Measurements from ENCODE around the gene FAM9C. TPM values are rescaled to one million over a fixed set of nuclear protein-coding genes. Genes with fewer than 3 reads are reported as not detected.
"Not testable (repeated sequence)": the region's sequence is repeated elsewhere in the genome, so short reads cannot be mapped to it uniquely, and the experiment has no call there.

FAM9C gene
- polyA plus RNA-seq, 1 donor = 0.28 TPM

- DNase-seq = no peak
These were observed 7.5 kb downstream of the FAM9C start for GRCh38 chrX:13036896-13037295.

GRCh38 chrX:13033193-13033592, 11.2 kb downstream of the FAM9C start:
- no peak for DNase-seq

GRCh38 chrX:13029887-13030771, 14.3 kb downstream of the FAM9C start:
- no peak for DNase-seq

- no peak for DNase-seq
These were observed 14.9 kb downstream of the FAM9C start for GRCh38 chrX:13029637-13029886.

- peak; percentile 55 for DNase-seq
These were observed 15.4 kb downstream of the FAM9C start for GRCh38 chrX:13028871-13029636.

GRCh38 chrX:13026877-13027652, 17.4 kb downstream of the FAM9C start:
- DNase-seq = no peak

- no peak for DNase-seq
These were observed 19.4 kb downstream of the FAM9C start for GRCh38 chrX:13024986-13025385.

GRCh38 chrX:13023979-13024378, 20.4 kb downstream of the FAM9C start:
- DNase-seq = no peak

GRCh38 chrX:13023567-13023966, 20.9 kb downstream of the FAM9C start:
- DNase-seq = no peak

GRCh38 chrX:13022926-13023325, 21.5 kb downstream of the FAM9C start:
- DNase-seq = no peak

GRCh38 chrX:13016731-13017130, 27.7 kb downstream of the FAM9C start:
- DNase-seq = not testable (repeated sequence)

- no peak for DNase-seq
These were observed 28.7 kb downstream of the FAM9C start for GRCh38 chrX:13015536-13016236.

GRCh38 chrX:13014111-13015096, 30.0 kb downstream of the FAM9C start:
- no peak for DNase-seq

GRCh38 chrX:13013363-13014110, 30.9 kb downstream of the FAM9C start:
- DNase-seq = no peak

- DNase-seq = no peak
These were observed 33.9 kb downstream of the FAM9C start for GRCh38 chrX:13010546-13010945.

- no peak for DNase-seq
These were observed 34.6 kb downstream of the FAM9C start for GRCh38 chrX:13009844-13010243.

GRCh38 chrX:13009273-13009672, 35.1 kb downstream of the FAM9C start:
- no peak for DNase-seq

- no peak for DNase-seq
These were observed 35.6 kb downstream of the FAM9C start for GRCh38 chrX:13008851-13009250.

- DNase-seq = no peak
These were observed 36.3 kb downstream of the FAM9C start for GRCh38 chrX:13008189-13008533.

- DNase-seq = no peak
These were observed 36.8 kb downstream of the FAM9C start for GRCh38 chrX:13007519-13008188.
